ENCODE data around the gene ABCF1. TPM values are rescaled to one million over a fixed set of nuclear protein-coding genes. Genes with fewer than 3 reads are reported as not detected.

ABCF1 gene
- polyA plus RNA-seq, 3 donors, result 69.3 to 77.9 (median 73.6) TPM

GRCh38 chr6:30598912-30599624, 27.8 kb downstream of the ABCF1 start:
- no peak for DNase-seq

GRCh38 chr6:30599625-30600324, 28.5 kb downstream of the ABCF1 start:
- DNase-seq, result no peak

- DNase-seq, result no peak
These were observed 29.3 kb downstream of the ABCF1 start for GRCh38 chr6:30600451-30600961.

- no peak for DNase-seq
These were observed 30.2 kb downstream of the ABCF1 start for GRCh38 chr6:30601436-30601814.

- DNase-seq, result no peak
These were observed 30.8 kb downstream of the ABCF1 start for GRCh38 chr6:30601815-30602641.

GRCh38 chr6:30603961-30604360, 32.7 kb downstream of the ABCF1 start:
- DNase-seq, result no peak

GRCh38 chr6:30610065-30610464, 38.8 kb downstream of the ABCF1 start:
- no peak for DNase-seq

GRCh38 chr6:30611150-30611855, 40.1 kb downstream of the ABCF1 start:
- DNase-seq, result no peak

- no peak for DNase-seq
These were observed 40.6 kb downstream of the ABCF1 start for GRCh38 chr6:30611856-30612194.

- no peak for DNase-seq
These were observed 41.0 kb downstream of the ABCF1 start for GRCh38 chr6:30612213-30612612.

GRCh38 chr6:30612687-30613248, 41.5 kb downstream of the ABCF1 start:
- peak; percentile 62 for DNase-seq

- DNase-seq, result no peak
These were observed 42.2 kb downstream of the ABCF1 start for GRCh38 chr6:30613251-30614043.

GRCh38 chr6:30614044-30614842, 43.0 kb downstream of the ABCF1 start:
- DNase-seq, result no peak

- DNase-seq, result peak; percentile 99
These were observed 43.6 kb downstream of the ABCF1 start for GRCh38 chr6:30614843-30615218.

- peak; percentile 82 for DNase-seq
These were observed 44.1 kb downstream of the ABCF1 start for GRCh38 chr6:30615219-30615957.

- DNase-seq, result peak; percentile 40
These were observed 44.9 kb downstream of the ABCF1 start for GRCh38 chr6:30615958-30616810.

GRCh38 chr6:30616811-30617564, 45.7 kb downstream of the ABCF1 start, which contains the start of gene PPP1R10:
Gene PPP1R10, minus strand, starts transcription at chr6:30617243. Its CDS starts 7,299 bp downstream, at chr6:30609944.
- peak; percentile 100 for DNase-seq
